ENCODE data around the gene CALHM6. TPM values are rescaled to one million over a fixed set of nuclear protein-coding genes. Genes with fewer than 3 reads are reported as not detected.

CALHM6 gene
- total RNA-seq, 2 experiments from 2014 or later: 10.9 to 11.3 TPM

GRCh38 chr6:116468293-116468692 lies 7.1 kb downstream of the CALHM6 start:
- no peak for ATAC-seq
- ChIA-PET POLR2A (no interaction called here), CTCF (no interaction called here)

GRCh38 chr6:116471531-116471930 lies 10.4 kb downstream of the CALHM6 start:
- H3K9me3 Mint-ChIP-seq: no peaks in the 10 kb centered on the region
- intact Hi-C loops (cut with micrococcal nuclease): no loop called here
- H3K27ac Mint-ChIP-seq: no peak overlapping the region
- DNase-seq (no peak), ATAC-seq (no peak)
- CTCF ChIA-PET: no interaction called here
- no peak overlapping the region for H3K4me3 Mint-ChIP-seq
- H3K36me3 Mint-ChIP-seq (ENCODE audit: low read depth): no peaks in the 10 kb centered on the region
- no peak for TF ChIP-seq CTCF (IDR thresholded peaks at IDR 0.05)
- H3K4me1 Mint-ChIP-seq (ENCODE audit: low read depth): peaks cover 19% of the 10 kb centered on the region
- POLR2A ChIA-PET: no interaction called here
- H3K27me3 Mint-ChIP-seq: peaks cover 2% of the 10 kb centered on the region

More at GRCh38 chr6:116468293-116468692, 7.1 kb downstream of the CALHM6 start:
- Mint-ChIP-seq H3K27ac (no peak overlapping the region), H3K27me3 (peaks cover 7% of the 10 kb centered on the region), H3K9me3 (no peaks in the 10 kb centered on the region), H3K4me3 (no peak overlapping the region), H3K36me3 (ENCODE audit: low read depth) (no peaks in the 10 kb centered on the region), H3K4me1 (ENCODE audit: low read depth) (peaks cover 4% of the 10 kb centered on the region)
- no peak for TF ChIP-seq CTCF (IDR thresholded peaks at IDR 0.05)
- no peak for DNase-seq
- intact Hi-C loops (cut with micrococcal nuclease): no loop called here

GRCh38 chr6:116472706-116473105 lies 11.5 kb downstream of the CALHM6 start:
- Mint-ChIP-seq H3K27me3 (peaks cover 2% of the 10 kb centered on the region), H3K4me1 (ENCODE audit: low read depth) (peaks cover 19% of the 10 kb centered on the region), H3K36me3 (ENCODE audit: low read depth) (no peaks in the 10 kb centered on the region), H3K9me3 (no peaks in the 10 kb centered on the region), H3K27ac (no peak overlapping the region), H3K4me3 (no peak overlapping the region)
- no peak for TF ChIP-seq CTCF (IDR thresholded peaks at IDR 0.05)
- POLR2A ChIA-PET: no interaction called here
- CTCF ChIA-PET: no interaction called here
- DNase-seq (no peak), ATAC-seq (no peak)
- intact Hi-C loops (cut with micrococcal nuclease): no loop called here

- no peak overlapping the region for H3K27ac Mint-ChIP-seq
- H3K4me3 Mint-ChIP-seq: no peak overlapping the region
- TF ChIP-seq CTCF (IDR thresholded peaks at IDR 0.05): no peak
- H3K4me1 Mint-ChIP-seq (ENCODE audit: low read depth): peaks cover 19% of the 10 kb centered on the region
- DNase-seq (no peak), ATAC-seq (no peak)
- H3K9me3 Mint-ChIP-seq: no peaks in the 10 kb centered on the region
- no peaks in the 10 kb centered on the region for H3K27me3 Mint-ChIP-seq
- CTCF ChIA-PET: interaction anchor here (1.0 kb wide), 1 partner anchor 188 kb away, joined by 3 read pairs; no protein-coding TSS in a partner anchor
- POLR2A ChIA-PET: no interaction called here
- intact Hi-C loops (cut with micrococcal nuclease): no loop called here
- peaks cover 1% of the 10 kb centered on the region for H3K36me3 Mint-ChIP-seq (ENCODE audit: low read depth)
Observed at GRCh38 chr6:116475141-116475540, 14.0 kb downstream of the CALHM6 start.

GRCh38 chr6:116476002-116476678 lies 15.0 kb downstream of the CALHM6 start:
- ATAC-seq (peak; percentile 93), DNase-seq (peak; percentile 71)
- peaks cover 19% of the 10 kb centered on the region for H3K4me1 Mint-ChIP-seq (ENCODE audit: low read depth)
- peaks cover 1% of the 10 kb centered on the region for H3K36me3 Mint-ChIP-seq (ENCODE audit: low read depth)
- CTCF ChIA-PET: no interaction called here
- H3K4me3 Mint-ChIP-seq: peak overlapping the region; percentile 20
- POLR2A ChIA-PET: no interaction called here
- H3K27me3 Mint-ChIP-seq: no peaks in the 10 kb centered on the region
- no peak for TF ChIP-seq CTCF (IDR thresholded peaks at IDR 0.05)
- peak overlapping the region; percentile 58 for H3K27ac Mint-ChIP-seq
- no peaks in the 10 kb centered on the region for H3K9me3 Mint-ChIP-seq
- intact Hi-C loops (cut with micrococcal nuclease): no loop called here

Measured in activated CD8-positive, alpha-beta T cell treated with anti-CD3 and anti-CD28 coated beads for 36 hours (primary cell).